Measurements from ENCODE around the gene U2SURP.

DNA sequence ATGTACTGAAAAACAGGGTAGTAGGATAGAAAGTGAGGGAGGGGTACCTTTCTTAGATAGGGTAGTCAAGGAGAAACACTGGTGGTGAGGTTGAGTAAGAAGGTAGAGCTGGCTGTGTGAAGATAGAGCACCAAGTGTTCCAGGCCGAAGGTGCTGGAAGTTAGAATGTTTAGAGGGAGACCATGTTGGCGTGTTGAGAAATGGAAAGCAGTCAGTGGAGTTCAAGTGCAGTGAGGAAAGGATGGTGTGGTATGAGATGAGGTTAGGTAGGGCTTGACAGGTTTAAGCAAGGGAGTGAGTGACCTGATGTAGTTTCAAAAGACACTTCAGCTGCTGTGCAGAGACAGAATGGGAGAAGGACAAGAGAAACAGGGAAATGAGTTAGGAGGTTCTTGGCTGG lies 64.0 kb downstream of the U2SURP start:
- TF ChIP-seq POLR2AphosphoS5 (IDR thresholded peaks at IDR 0.05; ENCODE audit: insufficient read depth, low read depth, low read length) (no peak), POLR2A (IDR thresholded peaks at IDR 0.05; ENCODE audit: low read depth, low read length) (no peak)
- TF ChIP-seq, protein P1, sequence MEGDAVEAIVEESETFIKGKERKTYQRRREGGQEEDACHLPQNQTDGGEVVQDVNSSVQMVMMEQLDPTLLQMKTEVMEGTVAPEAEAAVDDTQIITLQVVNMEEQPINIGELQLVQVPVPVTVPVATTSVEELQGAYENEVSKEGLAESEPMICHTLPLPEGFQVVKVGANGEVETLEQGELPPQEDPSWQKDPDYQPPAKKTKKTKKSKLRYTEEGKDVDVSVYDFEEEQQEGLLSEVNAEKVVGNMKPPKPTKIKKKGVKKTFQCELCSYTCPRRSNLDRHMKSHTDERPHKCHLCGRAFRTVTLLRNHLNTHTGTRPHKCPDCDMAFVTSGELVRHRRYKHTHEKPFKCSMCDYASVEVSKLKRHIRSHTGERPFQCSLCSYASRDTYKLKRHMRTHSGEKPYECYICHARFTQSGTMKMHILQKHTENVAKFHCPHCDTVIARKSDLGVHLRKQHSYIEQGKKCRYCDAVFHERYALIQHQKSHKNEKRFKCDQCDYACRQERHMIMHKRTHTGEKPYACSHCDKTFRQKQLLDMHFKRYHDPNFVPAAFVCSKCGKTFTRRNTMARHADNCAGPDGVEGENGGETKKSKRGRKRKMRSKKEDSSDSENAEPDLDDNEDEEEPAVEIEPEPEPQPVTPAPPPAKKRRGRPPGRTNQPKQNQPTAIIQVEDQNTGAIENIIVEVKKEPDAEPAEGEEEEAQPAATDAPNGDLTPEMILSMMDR (IDR thresholded peaks at IDR 0.05; ENCODE audit: extremely low read depth in 1 of 2, insufficient read depth in 1 of 2, low read depth in 1 of 2, low read length in 2 of 2): no peak
